AG09309 (cell line): ENCODE measurements around the gene ALDH3B2.

Experiments
- DNase-seq: peaks from one replicate; pipeline ENCODE4 v3.0.0-alpha.2; 2010; ENCODE audit warnings: low read depth
- H3K4me3 ChIP-seq: 2 replicates; pipeline ENCODE4 v1.5.1; 2011; ENCODE audit warnings: mild to moderate bottlenecking, low read depth, low read length, moderate library complexity; ENCODE audit not compliant: control insufficient read depth
- CTCF ChIP-seq: IDR thresholded peaks from 2 replicates; pipeline ENCODE4 v1.5.1; 2011; ENCODE audit warnings: mild to moderate bottlenecking, low read depth, low read length, inconsistent platforms; ENCODE audit not compliant: insufficient read depth, control insufficient read depth; ENCODE audit errors: missing control alignments

ALDH3B2 gene

GRCh38 chr11:67680696-67681470 lies 6.5 kb upstream of the ALDH3B2 start:
- no peak overlapping the region for H3K4me3 ChIP-seq
- no peak for TF ChIP-seq CTCF
- DNase-seq, result no peak

GRCh38 chr11:67675058-67675747 lies 780 bp upstream of the ALDH3B2 start:
- no peak overlapping the region for H3K4me3 ChIP-seq
- no peak for TF ChIP-seq CTCF
- DNase-seq, result no peak

GRCh38 chr11:67673902-67674301 lies 521 bp downstream of the ALDH3B2 start:
- no peak for DNase-seq
- TF ChIP-seq CTCF, result no peak
- no peak overlapping the region for H3K4me3 ChIP-seq

- no peak for TF ChIP-seq CTCF
- no peak for DNase-seq
- no peak overlapping the region for H3K4me3 ChIP-seq
Observed at GRCh38 chr11:67673358-67673757, 1.1 kb downstream of the ALDH3B2 start.

- no peak for DNase-seq
- H3K4me3 ChIP-seq, result no peak overlapping the region
- TF ChIP-seq CTCF, result no peak
Observed at GRCh38 chr11:67671211-67671520, 3.3 kb downstream of the ALDH3B2 start.

- no peak for TF ChIP-seq CTCF
- H3K4me3 ChIP-seq, result no peak overlapping the region
- no peak for DNase-seq
Observed at GRCh38 chr11:67670316-67671210, 3.9 kb downstream of the ALDH3B2 start.
